Stimulated activated CD4-positive, alpha-beta T cell treated with anti-CD3 and anti-CD28 coated beads, Interleukin-15, amount 100 ng/mL, for 24 hours (primary cell): ENCODE measurements around the gene YIPF1.
A peak's percentile ranks its signal among the peaks of the same experiment; 100 is the strongest.
"Not testable (repeated sequence)": the region's sequence is repeated elsewhere in the genome, so short reads cannot be mapped to it uniquely, and the experiment has no call there.

ENCODE experiments used
- DNase-seq: peaks from one replicate; pipeline ENCODE4 v3.0.0-alpha.2; 2020

The YIPF1 gene

DNA sequence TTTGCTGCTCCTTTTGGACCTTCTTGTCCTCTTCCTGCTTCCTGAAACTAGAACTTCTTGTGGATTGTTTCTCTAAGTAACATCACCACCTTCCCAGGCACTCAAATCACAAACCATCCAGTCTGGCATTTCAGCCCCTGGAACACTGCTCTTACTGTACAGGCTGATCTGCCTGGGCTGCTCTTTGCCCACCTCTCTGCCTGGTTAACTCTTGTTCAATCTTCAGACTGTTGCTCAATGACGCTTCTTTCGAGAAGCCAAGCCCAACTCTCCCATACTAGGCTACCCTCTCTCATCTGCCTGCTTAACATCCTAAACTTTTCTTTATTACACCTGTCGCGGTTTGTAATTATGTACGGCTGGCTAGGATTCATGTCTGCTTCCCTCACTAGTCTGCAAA lies 5.0 kb upstream of the YIPF1 start:
- no peak for DNase-seq

DNA sequence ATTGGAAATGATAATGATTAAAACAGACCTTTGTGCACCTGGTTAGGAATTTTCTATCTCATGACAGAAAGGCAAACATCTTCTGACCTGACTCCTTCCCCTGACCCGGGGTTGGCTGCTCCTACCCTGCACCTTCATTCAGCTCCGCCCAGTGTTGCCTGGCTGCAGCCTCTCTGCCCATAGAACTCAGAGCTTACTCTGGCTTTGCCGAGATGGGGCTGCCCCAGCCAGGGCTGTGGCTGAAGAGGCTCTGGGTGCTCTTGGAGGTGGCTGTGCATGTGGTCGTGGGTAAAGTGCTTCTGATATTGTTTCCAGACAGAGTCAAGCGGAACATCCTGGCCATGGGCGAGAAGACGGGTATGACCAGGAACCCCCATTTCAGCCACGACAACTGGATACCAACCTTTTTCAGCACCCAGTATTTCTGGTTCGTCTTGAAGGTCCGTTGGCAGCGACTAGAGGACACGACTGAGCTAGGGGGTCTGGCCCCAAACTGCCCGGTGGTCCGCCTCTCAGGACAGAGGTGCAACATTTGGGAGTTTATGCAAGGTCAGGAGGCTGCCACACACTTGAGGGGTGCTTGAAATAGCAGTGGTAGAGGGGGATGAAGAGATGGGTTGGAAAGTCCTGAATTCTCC lies 4.5 kb upstream of the YIPF1 start, which contains the start of gene DIO1:
Gene DIO1 (plus strand): TSS at position 189 of the 638 bp plus-strand sequence. CDS start 24 bp downstream, at position 213.
- DNase-seq: peak; percentile 15

DNA sequence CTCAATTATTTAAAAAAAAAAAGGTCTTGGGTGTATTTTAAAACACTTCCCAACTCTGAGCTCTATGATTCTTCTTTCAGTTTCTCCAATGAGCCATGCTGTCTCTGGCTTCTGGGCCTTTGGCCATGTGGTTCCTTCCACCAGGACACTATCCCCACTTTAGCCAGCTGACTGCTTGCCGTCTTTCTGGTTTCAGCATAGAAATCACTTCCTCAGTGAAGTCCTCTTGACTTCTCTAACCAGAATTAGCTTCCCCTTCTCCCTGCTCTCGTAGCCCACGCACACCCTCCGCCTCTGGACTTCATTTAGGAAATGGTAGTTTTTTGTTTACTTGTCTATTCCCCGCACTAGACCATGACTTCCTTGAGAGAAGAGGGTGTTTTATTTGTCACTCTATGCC lies 3.3 kb upstream of the YIPF1 start:
- no peak for DNase-seq

DNA sequence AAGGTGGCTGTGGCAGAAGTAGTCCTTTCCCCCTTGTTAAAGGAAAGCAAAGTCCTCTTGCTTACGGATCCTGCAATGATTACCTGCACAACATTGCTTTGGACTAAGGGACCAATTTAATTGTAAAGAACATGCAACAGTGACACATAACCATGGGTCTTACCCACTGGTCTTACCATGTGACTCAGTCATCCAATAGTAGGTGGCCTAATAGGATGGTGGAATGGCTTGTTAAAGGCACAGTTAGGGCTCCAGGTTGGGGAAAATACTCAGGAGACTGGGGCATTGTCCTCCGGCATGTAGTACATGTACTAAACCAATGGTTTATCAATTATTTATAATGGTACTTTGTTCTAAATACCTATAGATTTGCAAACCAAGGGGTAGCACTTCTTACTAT lies 2.1 kb upstream of the YIPF1 start:
- DNase-seq: no peak

DNA sequence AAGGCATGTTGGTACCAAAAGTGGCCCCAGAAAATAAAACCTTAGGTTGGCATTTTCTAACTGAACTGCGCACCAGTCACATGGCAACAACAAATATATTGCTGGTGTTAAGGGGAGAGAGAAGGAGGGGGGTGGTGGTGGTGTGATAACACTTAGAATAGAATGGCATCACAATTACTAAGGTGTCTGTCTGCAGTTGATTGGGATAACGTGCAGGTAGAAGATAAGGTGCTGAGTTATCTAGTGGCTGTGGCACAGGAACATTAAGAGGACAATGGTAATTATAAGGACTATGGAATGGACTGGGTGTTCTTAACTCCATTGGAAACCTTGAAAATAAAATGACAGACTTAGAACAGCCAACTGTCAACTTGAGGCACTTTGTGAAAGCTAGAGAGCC lies 1.4 kb upstream of the YIPF1 start:
- no peak for DNase-seq

DNA sequence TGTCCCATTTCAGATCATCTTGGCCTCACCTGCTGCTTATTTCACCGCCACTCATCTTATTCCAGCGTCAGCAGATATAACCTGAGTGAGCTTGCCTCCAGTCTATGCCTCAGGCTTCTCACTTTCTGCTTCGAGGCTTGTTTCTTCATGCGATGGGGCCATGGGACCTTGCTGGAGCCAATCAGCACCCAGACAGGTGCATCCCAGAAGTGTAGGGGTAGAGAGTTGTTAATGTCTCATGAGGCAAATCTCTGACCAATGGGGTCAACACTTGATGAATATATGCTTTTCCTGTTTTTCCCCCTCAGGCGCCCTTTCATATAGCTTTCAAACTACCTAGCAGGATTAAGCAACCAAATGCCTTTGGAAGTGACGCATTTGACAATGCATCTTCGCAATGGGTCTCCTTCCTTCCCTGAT lies 935 bp upstream of the YIPF1 start:
- peak; percentile 33 for DNase-seq

DNA sequence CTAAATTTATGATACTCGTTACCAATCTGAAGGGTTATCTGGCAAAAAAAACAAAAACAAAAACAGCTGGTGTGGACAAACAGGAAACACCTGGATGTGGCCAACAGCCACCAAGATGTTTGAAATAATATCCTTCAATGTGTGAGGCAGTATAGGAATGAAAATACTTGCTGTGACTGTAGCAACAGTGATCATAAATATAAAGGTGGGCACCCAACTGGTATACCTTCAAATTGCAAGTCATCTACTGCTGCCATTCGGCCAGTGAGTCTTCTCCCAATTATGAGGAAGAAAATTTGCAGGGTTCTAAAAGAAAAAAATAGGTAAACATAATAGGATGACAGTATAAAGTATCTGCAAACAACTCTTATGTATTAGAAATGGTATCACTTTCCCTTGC lies 916 bp downstream of the YIPF1 start:
- no peak for DNase-seq

DNA sequence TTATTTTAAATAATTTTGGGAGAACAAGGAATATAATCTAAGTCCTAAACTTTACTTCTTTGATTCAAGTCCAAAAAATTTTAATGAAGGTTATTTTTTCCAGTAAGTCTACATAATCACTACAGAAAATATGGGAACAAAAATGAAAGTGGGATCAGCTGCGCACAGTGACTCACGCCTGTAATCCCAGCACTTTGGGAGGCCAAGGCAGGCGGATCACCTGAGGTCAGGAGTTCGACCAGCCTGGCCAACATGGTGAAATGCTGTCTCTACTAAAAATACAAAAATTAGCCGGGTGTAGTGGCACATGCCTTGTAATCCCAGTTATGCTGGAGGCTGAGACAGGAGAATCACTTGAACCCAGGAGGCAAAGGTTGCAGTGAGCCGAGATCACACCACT lies 6.0 kb downstream of the YIPF1 start:
- DNase-seq: not testable (repeated sequence)

DNA sequence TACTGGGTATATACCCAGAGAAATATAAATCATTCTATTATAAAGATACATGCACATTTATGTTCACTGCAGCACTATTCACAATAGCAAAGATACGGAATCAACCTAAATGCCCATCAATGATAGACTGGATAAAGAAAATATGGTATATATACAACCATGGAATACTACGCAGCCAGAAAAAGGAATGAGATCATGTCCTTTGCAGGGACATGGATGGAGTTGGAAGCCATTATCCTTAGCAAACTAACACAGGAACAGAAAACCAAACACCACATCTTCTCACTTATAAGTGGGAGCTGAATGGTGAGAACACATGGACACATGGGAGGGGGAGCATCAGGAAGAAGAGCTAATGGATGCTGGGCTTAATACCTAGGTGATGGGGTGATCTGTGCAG lies 7.7 kb downstream of the YIPF1 start:
- not testable (repeated sequence) for DNase-seq

DNA sequence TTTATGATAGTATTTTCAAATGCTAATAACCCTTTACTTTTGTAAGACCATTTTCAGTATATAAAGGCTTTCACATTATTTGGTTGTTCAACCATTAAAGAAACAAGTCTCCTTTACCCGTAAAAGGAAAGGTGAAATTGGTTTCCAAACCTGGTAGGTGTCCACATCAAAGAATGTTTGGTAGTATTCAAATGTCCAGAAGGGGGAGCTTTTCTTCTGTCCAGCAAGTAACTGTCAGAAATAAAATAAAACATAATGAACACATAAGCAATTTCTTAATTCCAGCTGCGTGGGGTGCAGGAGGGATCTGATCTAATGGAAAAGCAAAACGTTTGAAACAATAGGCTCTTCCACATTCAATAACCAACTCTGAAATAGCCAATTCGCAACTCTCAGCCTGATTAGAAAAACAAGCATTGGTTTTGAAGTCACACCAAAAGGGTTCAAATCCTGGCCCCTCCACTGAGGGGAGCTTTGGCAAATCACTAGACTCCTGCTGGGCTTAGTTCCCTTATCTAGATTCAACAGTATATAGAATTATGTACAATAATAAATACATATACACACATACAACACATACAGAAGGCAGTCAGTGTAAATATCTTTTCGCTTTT lies 11.0 kb downstream of the YIPF1 start:
- no peak for DNase-seq

DNA sequence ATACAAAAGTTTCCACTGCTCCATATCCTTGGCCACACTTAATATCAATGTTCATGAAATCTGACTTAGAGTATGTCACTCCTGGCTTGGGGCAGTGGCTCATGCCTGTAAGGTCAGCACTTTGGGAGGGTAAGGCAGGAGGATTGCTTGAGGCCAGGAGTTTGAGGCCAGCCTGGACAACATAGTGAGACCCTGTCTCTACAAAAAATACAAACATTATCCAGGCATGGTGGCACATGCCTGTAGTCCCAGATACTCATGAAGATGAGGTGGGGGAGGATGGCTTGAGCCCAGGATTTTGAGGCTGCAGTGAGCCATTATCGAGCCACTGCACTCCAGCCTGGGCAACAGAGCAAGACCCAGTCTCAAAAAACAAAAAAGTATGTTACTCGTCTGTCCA lies 14.4 kb downstream of the YIPF1 start:
- not testable (repeated sequence) for DNase-seq

DNA sequence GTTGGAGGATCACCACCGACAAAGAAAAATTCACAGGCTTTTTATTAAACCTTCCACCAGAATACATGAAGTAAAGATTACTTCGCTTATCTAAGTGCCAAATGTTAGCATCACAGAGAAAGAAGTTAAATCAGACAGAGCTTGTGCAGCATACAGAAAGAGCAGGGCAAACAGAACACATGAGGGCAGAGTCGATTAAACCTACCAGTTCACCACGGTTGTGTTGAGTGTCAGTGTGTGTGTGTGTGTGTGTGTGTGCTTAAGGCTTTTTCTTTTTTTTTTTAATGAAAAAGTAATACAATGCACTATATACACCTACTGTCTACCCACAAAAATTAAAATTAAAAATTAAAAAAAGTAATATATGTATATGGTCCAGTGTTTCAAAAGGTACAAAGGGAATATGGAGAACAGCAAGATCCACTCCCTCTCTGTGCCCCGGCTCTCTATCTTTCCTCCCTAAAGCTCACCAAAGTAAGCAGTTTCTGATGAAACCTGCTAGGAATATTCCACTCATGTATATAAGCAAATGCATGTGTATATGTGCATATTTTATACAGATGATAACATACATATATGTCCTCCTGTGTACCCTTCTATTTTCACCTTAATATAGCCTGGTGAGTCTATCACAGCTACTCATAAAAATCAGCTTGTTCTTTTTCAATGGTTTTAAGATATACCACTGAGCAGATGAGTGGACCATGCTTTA lies 17.7 kb downstream of the YIPF1 start:
- no peak for DNase-seq

DNA sequence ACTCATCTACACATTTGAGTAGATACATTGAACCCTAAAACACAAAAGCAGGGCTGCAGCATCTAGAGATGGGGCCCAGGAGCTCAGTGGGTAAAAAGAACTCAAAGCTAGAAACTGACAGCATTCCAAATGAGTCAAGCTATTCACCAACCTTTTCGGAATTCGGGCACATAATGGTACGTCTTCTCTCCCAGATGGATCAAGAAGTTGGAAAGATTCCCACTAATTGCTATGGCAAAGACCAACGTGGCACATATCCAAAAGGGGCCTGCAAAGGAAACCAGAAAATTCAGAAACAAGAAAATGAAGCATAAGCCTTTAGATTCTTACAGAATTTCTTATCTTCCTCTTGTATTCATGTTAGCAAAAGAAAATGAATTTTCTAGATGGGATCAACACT lies 18.4 kb downstream of the YIPF1 start:
- DNase-seq: no peak

DNA sequence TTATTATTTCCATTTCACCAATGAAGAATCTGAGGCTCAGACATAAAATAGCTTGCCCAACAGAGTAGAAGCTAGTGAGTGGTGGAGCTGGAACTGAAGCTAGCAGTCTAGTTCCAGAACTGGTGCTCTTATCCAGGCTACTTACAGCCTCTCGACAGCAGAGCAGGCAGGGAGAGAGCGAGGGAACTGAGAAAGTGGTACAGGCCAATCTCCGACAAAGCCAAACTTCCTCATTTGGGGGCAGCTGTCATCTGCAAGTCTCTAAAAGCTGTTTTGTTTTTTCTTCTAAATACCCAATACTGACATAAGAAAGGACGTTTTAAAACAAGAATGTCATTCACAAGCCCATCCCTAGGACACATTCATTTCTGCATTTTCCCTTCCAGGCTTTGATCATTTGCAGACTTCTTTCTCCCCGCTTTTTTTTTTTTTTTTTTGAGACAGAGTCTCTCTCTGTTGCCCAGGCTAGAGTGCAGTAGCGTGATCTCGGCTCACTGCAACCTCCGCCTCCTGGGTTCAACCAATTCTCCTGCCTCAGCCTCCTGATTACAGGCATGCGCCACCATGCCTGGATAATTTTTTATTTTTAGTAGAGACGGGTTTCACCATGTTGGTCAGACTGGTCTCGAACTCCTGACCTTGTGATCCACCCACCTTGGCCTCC lies 20.0 kb downstream of the YIPF1 start:
- DNase-seq: no peak

DNA sequence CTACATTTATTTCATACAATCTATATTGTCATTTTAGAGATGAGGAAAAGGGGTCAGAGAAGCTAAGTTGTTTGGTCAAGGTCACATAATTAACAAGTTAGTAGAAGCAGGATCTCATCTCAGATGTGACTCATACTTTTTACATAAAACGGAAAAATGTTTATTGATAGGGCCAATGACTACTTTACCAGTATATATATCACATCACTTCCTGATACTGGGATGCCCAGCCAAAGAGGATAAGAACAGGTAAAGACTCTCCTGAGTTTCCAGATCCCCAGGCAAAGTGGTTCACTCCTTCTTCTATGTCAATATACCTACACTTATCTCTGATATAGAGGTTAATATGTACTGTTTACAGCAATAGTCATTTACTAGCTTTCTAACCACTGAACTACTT lies 21.0 kb downstream of the YIPF1 start:
- no peak for DNase-seq

DNA sequence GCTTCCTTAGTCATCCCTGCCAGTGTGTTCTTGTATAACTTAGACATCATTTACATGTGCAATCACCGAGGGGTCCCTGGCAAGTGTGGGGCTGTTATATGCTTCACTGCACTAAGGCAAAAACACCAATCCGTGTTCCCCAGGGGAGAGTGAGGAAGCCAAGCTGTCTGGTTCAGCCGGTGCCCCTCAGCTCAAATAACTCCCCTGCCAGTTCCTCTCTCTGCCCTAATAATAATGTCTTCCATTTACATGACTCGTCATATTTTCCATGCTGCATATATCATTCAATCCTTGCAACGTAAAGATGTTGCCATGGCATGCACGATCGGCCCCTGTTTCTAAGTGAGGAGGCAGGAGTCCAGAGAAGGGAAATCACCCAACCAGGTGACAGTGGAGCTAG lies 27.1 kb downstream of the YIPF1 start:
- DNase-seq: no peak

DNA sequence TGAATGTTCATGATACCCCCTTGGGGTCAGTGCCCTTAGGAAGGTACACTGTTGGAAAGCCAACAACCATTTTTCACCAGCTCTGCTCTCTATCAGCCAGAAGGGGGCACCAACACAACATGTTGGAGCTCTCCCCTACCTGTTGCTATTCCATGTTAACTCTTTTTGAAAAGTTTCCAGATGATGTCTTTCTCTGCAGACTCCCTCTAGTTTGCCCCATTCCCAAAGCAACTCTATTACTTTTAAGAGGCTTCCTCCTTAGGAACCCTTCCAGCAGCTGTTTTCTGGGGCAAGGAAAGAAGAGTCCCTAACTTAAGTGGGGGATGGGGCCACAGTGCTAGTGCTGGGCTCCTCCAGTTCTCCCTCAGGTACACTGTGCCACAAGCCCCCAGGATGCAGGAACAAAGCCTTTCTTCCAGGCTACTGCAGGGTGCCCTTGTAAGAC lies 28.6 kb downstream of the YIPF1 start:
- peak; percentile 48 for DNase-seq

DNA sequence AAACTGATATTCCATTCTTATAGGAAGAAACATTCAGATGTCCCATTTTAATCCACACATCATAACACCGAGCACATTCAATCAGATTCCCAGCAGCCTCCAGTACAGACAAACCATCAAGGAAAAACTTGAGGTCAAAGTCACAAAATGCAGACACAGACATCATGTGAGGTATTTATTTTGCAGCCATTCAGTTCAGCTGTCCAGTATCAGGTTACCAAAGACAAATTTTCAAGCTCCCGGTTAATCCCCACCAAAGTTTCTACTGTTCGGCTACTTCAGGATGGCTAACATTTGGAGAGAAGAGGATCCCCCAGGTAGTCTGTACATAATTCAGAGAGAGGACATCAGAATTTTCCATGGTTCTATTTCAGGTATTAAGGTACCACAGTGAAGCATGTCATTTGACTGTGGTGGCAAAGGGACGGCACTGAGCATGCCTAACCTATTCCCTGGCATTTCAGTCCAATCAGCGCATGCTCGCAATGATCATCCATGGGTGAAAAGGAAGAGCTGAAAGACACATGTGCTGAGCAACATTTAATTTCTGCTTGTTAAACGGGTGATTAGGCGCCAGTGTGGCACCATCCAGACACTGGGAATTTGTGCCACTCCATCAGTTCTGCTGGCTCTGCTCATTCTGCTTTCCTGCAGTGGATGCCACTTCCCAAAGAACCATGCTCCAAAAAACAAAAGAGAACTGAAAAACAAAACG lies 37.9 kb downstream of the YIPF1 start:
- no peak for DNase-seq

DNA sequence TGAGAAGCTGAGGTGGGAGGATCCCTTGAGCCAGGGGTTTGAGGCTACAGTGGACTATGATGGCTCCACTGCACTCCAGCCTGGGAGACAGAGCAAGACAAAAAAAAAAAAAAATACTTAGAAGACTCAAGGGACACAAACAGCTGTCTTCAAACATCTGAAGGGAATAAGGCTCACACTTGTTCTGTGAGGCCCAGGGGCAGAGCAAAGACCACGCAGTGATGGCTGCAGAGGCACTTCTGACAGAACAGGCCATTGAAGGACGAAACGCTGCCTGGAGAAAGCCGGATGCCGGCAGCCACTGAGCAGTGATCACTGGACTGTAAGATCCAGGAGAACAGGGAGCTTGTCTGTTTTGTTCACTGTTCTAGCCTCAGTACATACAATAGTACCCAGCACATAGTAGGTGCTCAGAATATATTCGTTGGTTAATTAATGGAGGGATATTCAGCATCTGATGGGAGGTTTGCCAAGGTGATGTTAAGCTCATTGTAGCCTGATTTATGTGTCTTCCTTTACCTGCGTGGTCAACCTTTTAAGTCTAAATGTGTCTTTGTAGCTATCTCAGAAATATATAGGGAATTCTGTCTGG lies 39.4 kb downstream of the YIPF1 start:
- no peak for DNase-seq

DNA sequence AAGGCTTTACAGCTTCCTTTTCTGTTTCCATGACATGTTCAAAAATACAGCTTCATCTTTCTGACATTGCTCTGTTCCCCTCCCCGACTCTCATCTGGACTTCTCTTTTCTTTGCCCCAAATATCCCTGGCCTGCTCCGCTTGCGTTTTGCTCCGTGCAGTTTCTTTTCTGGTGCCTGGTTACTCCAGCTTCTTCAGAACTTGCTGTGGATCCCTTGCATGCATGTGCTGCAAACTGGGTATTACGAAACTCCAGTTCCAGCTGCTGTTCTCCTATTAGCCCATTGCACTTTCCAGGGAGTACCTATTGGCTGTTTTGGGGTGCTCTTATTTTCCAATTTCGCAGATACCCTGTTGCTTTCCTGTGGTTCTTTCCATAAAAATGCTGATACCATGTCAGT lies 41.6 kb downstream of the YIPF1 start:
- DNase-seq: no peak

DNA sequence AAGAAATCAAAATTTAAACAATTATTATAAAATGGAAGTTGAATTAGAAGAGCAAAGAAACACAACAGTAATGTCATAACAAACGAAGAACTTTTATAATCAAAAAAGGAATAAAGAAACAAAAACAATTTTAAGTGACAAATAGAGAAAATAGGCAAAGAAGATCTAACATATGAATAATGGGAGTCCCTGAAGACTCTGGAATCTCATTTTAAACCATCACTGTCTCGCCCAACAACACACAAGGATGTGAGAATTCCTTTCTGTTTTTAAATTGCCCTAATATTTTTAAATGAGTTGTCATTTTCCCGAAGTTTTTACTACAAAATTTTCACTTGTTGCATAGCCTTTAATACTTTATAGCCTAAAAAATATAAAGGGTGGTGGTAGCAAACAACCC lies 47.2 kb downstream of the YIPF1 start:
- no peak for DNase-seq

DNA sequence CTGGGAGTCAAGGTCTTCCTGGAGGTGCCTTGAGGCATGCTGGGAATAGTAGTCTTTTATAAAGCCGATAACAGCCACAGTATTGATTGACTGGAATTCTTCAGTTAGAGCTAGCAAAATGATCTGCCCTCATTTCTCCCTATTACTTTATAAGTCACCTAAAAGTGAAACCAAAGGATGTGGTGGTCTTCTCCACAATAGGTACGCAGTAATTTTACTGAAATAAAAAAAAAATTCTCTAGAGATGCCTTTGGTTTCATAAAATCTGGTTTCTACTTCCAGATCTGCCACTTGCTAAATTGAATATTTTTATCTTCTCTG lies 51.0 kb downstream of the YIPF1 start:
- DNase-seq: no peak
